Fibroblast of pulmonary artery (primary cell): ENCODE data around the gene ACACA.
A peak's percentile ranks its signal among the peaks of the same experiment; 100 is the strongest.

Experiments used
- DNase-seq: peaks from one replicate; pipeline ENCODE4 v3.0.0-alpha.2; 2010; ENCODE audit warnings: low read depth
- H3K4me3 ChIP-seq: replicated peaks from 2 replicates; pipeline ENCODE4 v1.5.1; 2011; ENCODE audit warnings: low read depth, mild to moderate bottlenecking, control low read depth, low read length, moderate library complexity
- CTCF ChIP-seq: IDR thresholded peaks from 2 replicates; pipeline ENCODE4 v1.5.1; 2011; ENCODE audit warnings: mild to moderate bottlenecking, control low read depth, low read length, inconsistent platforms; ENCODE audit errors: missing control alignments

Gene ACACA

GRCh38 chr17:37109106-37109505 lies 297.5 kb downstream of the ACACA start:
- DNase-seq, result no peak
- H3K4me3 ChIP-seq, result no peak overlapping the region
- no peak for TF ChIP-seq CTCF

DNA sequence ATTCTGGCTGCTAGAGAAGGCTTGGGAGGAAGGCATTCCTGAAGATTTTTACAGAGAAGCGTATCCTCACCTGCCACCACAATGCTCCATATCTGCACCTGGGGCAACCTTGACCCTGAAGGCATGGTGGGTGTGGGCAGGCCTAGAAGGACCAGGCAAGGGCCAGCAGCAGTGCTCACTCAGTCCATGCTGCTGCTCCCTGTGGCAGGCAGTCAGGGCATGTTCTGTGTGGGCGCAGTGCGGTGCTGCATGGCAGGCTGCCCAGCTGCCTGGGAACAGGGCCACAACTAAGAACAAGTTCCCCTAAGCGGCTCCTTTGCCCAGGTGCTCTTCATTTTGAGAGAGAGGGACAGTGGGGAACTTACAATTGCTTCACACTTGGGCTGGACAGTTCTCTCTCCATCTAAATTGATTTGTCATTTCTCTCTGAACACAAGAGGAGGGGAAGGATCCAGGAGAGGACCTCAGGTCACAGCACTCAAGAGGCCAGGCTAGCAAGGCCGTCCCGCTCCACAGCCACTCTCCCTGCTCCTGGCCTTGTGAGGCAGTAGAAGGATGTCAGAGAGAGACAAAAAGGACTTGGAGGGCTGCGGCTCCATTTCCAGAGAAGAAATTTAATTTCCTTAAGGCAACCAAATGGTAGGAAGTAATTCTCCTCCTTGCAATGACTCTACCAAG lies 299.1 kb downstream of the ACACA start:
- H3K4me3 ChIP-seq, result no peak overlapping the region
- no peak for TF ChIP-seq CTCF
- DNase-seq, result peak; percentile 23

DNA sequence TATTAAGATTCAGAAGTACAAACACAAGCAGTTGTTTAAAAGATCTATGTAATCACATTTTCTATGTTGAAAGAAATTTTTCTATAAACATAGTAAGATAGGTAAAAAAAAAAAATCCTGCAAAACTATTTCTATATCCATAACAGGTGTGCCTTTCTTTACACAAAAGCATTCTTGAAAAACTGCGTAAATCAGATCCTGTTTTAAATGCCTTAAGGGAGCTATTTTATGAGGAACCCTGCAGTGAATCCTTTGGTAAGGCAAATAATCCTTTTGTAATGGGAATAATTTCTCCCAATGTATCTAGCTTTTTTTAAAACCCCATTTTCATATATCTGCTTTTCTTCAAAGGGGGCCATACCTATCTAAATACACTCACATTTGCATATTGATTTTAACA lies 300.6 kb downstream of the ACACA start:
- DNase-seq, result no peak
- H3K4me3 ChIP-seq, result no peak overlapping the region
- TF ChIP-seq CTCF, result no peak

DNA sequence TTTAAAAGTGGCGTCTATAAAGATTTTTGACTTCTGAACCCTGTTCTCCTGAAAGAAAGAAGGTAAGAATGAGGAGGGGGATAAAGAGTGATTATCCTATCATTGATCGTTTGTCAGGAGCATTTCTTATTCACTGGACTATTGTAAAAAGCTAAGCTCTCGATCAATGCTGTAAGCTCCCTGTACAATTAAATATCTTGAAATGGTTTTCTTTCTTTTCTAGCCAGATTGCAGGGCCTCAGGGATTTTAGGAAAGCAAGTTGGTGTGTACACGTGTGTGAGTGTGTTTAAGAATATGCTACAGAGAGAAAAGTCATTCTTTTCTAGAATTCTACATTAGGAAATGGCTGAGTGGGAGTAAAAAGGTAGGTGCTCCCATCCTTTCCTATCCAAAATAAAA lies 303.4 kb downstream of the ACACA start:
- no peak overlapping the region for H3K4me3 ChIP-seq
- TF ChIP-seq CTCF, result no peak
- DNase-seq, result no peak

DNA sequence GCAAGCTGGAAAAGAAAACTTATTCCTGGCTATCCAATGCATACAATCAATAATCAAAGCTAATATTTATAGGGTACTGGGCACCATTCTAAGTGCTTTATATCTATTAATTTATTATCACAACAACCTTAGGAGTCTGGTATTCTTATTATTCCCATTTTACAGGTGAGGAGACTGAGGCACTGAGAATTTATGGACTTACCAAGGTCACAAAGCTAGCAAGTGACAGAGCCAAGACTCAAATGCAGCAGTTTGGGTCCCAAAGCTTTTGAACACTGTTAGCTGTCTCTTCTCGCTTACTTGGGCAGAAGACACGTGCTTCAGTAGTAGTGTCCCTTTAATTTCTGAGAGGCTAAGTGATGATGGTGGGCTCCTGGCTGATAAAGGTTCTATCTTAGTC lies 305.3 kb downstream of the ACACA start:
- DNase-seq, result no peak
- TF ChIP-seq CTCF, result no peak
- H3K4me3 ChIP-seq, result no peak overlapping the region

- H3K4me3 ChIP-seq, result no peak overlapping the region
- TF ChIP-seq CTCF, result no peak
- DNase-seq, result no peak
Observed at GRCh38 chr17:37100231-37100630, 306.4 kb downstream of the ACACA start.

DNA sequence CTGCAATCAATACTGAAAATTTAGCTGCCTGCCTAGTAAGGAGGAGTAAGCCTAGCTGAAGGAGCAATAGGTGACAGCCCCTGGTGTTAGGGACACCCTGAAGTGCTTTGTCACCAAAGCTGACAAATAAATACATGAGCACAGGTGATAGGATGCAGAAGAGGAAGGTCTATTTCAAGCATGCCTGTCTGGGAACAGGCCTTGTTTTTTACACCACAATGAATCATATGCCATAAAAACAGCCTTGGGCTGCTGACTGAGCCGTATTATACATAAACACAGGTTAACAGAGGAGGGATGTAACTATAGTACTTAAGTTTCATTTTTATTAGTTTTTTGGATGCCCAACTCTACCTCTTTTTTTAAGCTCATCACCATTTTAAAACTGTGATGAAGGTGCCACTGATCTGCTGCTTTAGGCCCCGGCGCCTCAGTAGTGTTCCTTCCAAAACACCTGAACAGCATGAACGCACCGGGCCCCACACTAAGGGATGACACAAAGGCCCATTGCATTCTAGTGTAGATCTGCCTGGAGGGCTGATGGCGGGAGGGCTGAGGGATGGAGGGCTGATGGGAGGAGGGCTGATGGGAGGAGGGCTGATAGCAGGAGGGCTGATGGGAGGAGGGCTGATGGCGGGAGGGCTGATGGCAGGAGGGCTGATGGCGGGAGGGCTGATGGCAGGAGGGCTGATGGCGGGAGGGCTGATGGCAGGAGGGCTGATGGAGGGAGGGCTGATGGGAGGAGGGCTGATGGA lies 307.5 kb downstream of the ACACA start:
- no peak for DNase-seq
- no peak overlapping the region for H3K4me3 ChIP-seq
- TF ChIP-seq CTCF, result no peak
